ENCODE data around the gene ZNF300.
"Not testable (repeated sequence)": the region's sequence is repeated elsewhere in the genome, so short reads cannot be mapped to it uniquely, and the experiment has no call there.

Gene ZNF300

GRCh38 chr5:150845185-150845859 lies 59.5 kb downstream of the ZNF300 start:
- not testable (repeated sequence) for DNase-seq (ENCODE audit: low spot score)
